OCI-LY3 (cell line): ENCODE data around the gene LGALS3BP.

ENCODE experiments used
- CTCF ChIP-seq: fragments of 200-600, 300-600 bp; sonication (generic); IDR thresholded peaks from 2 replicates; pipeline ENCODE4 v1.5.1; 2014; ENCODE audit warnings: antibody characterized with exemption, low read length, low read depth
- EZH2phosphoT487 ChIP-seq: fragments of 200-600 bp; shearing (Covaris generic); IDR thresholded peaks from 2 replicates; pipeline ENCODE4 v1.6.1; 2018; ENCODE audit warnings: antibody characterized with exemption, mixed run types, low read depth

- TF ChIP-seq CTCF = no peak
- no peak for TF ChIP-seq EZH2phosphoT487
Measured at GRCh38 chr17:78939615-78940014, 40.1 kb downstream of the LGALS3BP start.
